Activated CD4-positive, alpha-beta T cell treated with anti-CD3 and anti-CD28 coated beads, Interleukin-2, amount 50 U/mL, for 4 hours (primary cell): ENCODE data around the gene OCA2.
"Not testable (repeated sequence)": the region's sequence is repeated elsewhere in the genome, so short reads cannot be mapped to it uniquely, and the experiment has no call there.

Source experiments
- DNase-seq, 2 experiments: peaks; one replicate each; pipeline ENCODE4 v3.0.0-alpha.2; 2020

OCA2 gene

GRCh38 chr15:27767430-27767829 lies 331.7 kb downstream of the OCA2 start:
- not testable (repeated sequence) for DNase-seq

DNA sequence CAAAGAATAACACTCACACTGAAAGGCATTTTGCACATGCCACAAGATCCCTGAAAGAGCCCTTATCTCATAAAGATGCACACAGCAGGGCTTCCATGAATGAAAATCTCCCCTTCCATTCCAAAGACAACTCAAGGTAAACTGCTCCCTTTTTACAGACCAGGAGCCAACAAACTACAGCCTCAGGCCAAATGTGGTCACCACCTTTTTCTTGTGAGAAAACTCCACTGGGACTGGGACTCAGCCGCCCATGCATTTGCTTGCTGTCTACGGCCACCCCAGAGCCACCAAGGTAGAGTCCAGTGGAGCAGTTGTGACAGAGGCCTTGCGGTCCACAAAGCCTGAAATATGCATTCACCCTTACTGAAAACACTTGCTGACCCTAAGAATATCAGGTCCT lies 334.8 kb downstream of the OCA2 start:
- DNase-seq: no peak

DNA sequence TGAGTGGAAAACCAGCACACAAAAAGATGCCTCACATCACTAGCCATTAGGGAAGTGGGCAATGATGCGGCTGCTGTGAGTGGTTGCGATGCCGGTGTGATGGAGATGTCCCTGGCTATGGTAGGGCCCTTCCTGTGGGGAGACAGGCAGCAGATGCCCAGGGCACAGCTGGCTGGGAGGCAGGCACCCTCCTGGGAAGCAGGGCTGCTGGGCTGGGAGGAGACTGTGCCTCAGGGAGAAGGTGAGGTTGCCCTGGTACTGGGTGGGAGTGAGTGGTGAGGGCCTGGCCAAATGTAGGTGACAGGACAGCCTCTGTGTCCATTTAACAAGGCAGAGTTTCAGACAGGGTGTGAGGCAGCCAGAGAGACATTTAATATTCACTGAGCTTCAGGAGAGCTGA lies 335.6 kb downstream of the OCA2 start:
- DNase-seq: no peak

GRCh38 chr15:27762471-27762870 lies 336.6 kb downstream of the OCA2 start:
- DNase-seq: no peak

DNA sequence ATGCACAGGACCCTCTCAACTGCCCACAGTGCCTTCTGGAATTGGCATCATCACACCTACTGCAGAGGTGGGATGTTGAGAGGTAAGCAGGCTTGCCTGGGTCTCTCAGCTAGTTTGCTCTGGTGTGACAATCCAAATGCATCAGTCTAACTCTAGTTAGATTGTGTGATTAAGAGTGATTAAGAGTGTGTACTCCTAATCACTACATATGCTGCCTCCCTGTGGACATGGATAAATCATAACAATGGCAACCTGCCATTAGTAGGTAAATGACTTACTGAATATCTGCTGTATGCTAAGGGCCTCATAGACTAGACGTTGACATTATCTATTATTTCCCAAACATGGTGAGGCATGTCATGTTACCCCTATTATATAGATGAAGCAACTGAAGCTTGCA lies 342.1 kb downstream of the OCA2 start:
- no peak for DNase-seq

- DNase-seq: no peak
Measured at GRCh38 chr15:27752691-27753090, 346.4 kb downstream of the OCA2 start.

GRCh38 chr15:27747997-27748396 lies 351.1 kb downstream of the OCA2 start:
- no peak for DNase-seq

DNA sequence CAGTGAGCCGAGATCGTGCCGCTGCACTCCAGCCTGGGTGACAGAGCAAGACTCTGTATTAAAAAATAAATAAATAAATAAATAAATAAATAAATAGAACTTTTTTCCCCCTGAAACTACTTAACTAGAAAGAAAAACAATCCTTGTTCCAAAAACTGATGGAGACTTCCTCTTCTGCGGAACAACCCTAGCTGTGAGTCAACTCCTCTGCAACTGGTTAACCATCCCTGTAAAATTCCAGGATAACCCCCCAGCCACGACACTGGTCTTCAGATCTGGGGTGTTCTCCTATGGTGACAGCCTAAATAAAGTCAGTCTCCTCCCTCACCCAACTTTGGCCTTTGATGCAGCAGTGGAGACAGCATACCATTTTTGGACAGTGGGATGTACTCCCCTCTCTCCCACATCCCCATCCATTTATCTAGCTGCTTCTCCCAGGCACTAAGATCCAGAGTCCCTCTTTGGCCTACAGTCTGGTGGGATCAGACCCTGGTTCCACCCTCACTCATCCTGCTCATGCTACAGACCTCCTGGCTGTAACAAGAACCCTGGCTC lies 352.6 kb downstream of the OCA2 start:
- DNase-seq: no peak

- no peak for DNase-seq
Measured at GRCh38 chr15:27744641-27745040, 354.5 kb downstream of the OCA2 start.

- DNase-seq: no peak
Measured at GRCh38 chr15:27743638-27744037, 355.5 kb downstream of the OCA2 start.

- DNase-seq: no peak
Measured at GRCh38 chr15:27742751-27743477, 356.2 kb downstream of the OCA2 start.

DNA sequence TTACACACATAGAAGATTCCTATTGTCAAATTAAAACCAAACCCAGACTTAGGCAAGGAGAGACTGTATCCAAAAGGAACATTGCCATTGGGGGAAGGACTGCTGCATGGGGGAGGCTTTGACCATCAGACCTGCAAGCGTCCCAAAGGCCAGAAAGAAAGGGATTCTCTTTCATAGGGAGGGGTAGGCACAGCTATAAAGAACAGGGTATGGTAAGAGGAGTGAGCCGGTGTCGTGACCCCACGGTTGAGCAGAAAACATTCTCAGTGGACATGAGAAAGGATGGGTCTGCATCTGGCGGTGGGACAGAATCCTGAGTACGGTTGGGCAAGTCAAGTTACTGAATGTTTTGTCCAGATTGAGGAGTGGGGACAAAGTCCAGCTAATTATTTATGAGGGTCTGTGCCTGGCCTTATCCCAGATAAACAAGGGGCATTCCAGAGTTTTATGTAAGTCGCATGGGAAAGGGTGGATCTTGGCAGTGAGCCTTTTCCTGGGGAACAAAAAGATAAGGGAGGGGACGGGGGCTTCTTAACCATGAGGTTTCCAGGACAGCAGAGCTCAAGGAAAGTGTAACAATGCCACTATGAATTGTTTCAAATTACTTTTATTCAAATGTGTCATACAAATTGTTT lies 357.8 kb downstream of the OCA2 start:
- no peak for DNase-seq

- no peak for DNase-seq
Measured at GRCh38 chr15:27734785-27735495, 364.2 kb downstream of the OCA2 start.

DNA sequence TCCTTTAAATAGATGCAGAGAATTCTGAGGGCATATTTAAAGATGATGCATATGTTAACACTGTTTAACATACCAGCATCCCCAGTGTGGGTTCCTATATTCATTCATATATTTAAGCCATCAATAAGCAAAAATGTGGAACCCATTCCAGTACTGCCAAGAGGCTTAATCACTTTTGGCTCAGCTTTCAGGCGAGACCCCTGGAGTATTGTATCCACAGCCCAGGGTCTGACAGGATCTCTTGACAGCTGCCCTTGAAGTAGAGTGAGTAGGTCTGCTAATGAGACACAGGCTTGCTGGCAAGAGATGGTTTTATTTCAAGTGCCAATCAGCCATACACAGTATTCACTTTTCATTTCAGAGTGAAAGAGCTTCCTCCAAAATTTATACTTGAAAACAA lies 367.3 kb downstream of the OCA2 start:
- no peak for DNase-seq

GRCh38 chr15:27730868-27731267 lies 368.2 kb downstream of the OCA2 start:
- no peak for DNase-seq

DNA sequence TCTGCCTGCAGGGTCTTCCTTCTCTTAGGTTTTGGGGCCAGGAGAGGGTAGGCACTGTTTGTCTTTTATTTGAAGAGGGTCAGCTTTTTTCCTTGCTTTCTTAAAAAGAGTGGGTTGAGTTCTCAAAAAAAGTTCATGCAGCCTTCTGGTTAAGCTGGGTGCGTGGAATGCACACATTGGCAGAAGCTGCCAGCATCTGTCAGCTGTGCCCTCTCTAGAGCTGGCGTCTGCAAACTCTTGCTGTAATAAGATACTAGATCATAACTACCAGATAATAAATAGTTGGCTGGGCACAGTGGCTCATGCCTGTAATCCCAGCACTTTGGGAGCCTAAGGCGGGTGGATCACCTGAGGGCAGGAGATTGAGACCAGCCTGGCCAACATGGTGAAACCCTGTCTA lies 373.4 kb downstream of the OCA2 start:
- no peak for DNase-seq

DNA sequence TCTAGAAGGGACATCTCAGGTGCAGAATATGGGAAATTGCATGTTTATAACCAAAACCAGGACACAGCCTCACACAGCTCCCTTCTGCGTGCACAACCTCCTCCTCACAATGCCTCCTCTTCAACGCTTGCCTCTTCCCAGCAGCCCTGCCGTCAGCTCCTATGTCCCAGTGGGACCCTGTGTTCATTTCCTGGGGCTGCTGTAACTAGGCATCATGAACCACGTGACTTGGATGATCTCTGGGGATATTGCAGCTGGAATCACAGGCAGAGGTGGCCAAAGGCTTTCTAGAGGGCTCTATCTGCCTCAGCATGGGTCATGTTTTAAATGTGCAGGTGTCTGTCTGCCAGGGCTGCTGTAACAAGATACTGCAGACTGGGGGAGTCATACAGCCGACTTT lies 375.3 kb downstream of the OCA2 start:
- no peak for DNase-seq

DNA sequence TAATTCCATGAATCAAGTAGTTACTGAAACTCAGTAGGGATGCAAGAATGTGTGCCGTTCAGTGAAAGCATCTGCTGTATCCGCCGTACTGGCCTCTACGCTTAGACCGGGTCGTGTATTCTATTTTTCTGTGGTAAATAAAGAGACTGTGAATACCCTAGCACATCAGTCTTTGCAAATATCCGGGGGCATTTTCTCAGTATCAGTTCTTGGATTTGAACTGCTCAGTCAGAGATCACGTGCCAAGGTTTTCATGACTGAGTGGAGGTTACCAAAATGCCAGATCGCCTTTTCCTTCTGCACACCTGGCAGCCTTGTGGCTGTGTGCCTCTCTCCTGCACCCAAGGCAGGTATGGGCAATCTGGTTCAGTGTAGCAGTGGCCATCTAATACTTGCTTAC lies 377.0 kb downstream of the OCA2 start:
- no peak for DNase-seq

- no peak for DNase-seq
Measured at GRCh38 chr15:27714675-27715074, 384.4 kb downstream of the OCA2 start.

DNA sequence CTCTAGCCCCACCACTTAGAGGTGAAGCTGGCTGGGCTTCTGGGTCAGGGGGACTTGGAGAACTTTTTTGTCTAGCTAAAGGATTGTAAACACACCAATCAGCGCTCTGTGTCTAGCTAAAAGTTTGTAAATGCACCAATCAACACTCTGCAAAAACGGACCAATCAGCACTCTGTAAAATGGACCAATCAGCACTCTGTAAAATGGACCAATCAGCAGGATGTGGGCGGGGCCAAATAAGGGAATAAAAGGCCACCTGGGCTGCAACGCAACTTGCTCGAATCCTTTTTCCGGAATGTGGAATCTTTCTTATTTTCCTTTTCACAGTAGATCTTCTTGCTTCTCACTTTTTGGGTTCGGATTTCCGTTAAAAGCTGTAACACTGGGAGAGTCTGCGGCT lies 385.3 kb downstream of the OCA2 start:
- DNase-seq: not testable (repeated sequence)

- no peak for DNase-seq
Measured at GRCh38 chr15:27707257-27707656, 391.9 kb downstream of the OCA2 start.

DNA sequence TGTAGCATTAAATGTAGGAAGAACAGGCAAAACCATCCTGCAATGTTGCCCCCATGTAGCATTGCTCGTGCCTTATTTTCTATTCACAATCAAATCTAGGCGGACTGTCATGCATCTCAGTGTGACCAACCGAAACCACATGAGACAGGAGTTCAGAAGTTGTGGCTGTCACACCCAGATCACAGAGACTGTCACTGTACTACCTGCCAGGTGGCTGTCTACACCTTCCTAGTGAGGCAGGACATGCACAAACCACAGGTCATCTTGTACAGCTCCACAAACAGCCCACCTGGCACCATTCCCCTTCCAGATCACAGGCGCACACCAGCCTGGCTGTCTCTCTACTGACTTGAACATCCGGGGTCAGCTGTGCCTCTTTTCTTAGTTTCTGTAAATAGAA lies 392.8 kb downstream of the OCA2 start:
- no peak for DNase-seq

DNA sequence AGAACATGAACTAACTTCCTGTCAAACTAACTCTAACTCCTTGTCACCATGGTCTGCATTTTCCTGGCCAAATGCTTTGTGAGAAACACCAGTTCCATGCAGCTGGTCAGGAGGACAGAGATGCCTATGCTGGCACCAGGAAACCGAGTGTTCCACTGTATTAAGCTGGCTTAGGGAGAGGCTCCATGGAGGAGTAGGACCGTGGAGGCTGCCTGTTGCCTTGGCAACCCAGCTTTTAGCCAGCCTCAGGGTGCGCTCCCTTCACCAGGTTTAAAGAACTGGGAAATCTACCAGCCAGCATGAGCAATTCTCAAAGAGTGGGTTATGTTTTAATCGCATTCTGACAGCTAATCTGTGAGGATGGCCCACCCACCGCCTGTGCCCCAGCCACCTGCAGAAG lies 394.1 kb downstream of the OCA2 start:
- DNase-seq: no peak
